A673 (cell line): ENCODE data around the gene NUDC. TPM values are rescaled to one million over a fixed set of nuclear protein-coding genes. Genes with fewer than 3 reads are reported as not detected.

Experiments used
- BruUV-seq: library from RNA; stranded (reverse); fragments of 400-500 nt; replicated peaks from 2 replicates; lab custom pipeline; 2021; lab: Mats Ljungman, UMichigan
- CTCF ChIA-PET: fragments of 300-600 bp; sonication (Branson Sonifier 250); formaldehyde crosslinking; loops from one replicate; lab custom pipeline; 2022; ENCODE audit warnings: antibody characterized with exemption; lab: Charles Lee
- POLR2A ChIA-PET: fragments of 300-600 bp; sonication (Branson Sonifier 250); formaldehyde crosslinking; loops from one replicate; lab custom pipeline; 2022; ENCODE audit warnings: antibody characterized with exemption; ENCODE audit not compliant: low non-redundant PET; lab: Charles Lee
- DNase-seq: peaks from one replicate; pipeline ENCODE4 v3.0.0-alpha.2; 2015; ENCODE audit warnings: low spot score
- H3K27ac ChIP-seq: fragments of 200-600 bp; sonication (generic); 2 replicates; pipeline ENCODE4 v1.5.1; 2016; ENCODE audit warnings: mixed run types, low read depth, mild to moderate bottlenecking, mixed read lengths, antibody characterized with exemption, low read length; ENCODE audit not compliant: poor library complexity, severe bottlenecking
- H3K27me3 ChIP-seq: fragments of 200-600 bp; sonication (generic); replicated peaks from 2 replicates; pipeline ENCODE4 v1.6.1; 2017; ENCODE audit warnings: mixed run types, low read depth, mild to moderate bottlenecking, mixed read lengths, antibody characterized with exemption, low read length; ENCODE audit not compliant: insufficient read depth, poor library complexity
- H3K36me3 ChIP-seq: fragments of 200-600 bp; sonication (generic); 2 replicates; pipeline ENCODE4 v1.6.1; 2016; ENCODE audit warnings: mixed run types, mild to moderate bottlenecking, mixed read lengths, antibody characterized with exemption, low read length; ENCODE audit not compliant: insufficient read depth, poor library complexity, severe bottlenecking
- H3K4me1 ChIP-seq: fragments of 200-600 bp; sonication (generic); 2 replicates; pipeline ENCODE4 v1.6.1; 2017; ENCODE audit warnings: mixed run types, mild to moderate bottlenecking, mixed read lengths, antibody characterized with exemption, low read length; ENCODE audit not compliant: insufficient read depth, poor library complexity, severe bottlenecking
- H3K4me3 ChIP-seq: fragments of 200-600 bp; sonication (generic); 2 replicates; pipeline ENCODE4 v1.5.1; 2016; ENCODE audit warnings: low read depth, mixed run types, mild to moderate bottlenecking, mixed read lengths, low read length; ENCODE audit not compliant: poor library complexity, severe bottlenecking
- H3K9me3 ChIP-seq: fragments of 200-600 bp; sonication (generic); 2 replicates; pipeline ENCODE4 v1.6.1; 2016; ENCODE audit warnings: mixed run types, low read depth, mild to moderate bottlenecking, mixed read lengths, antibody characterized with exemption, low read length; ENCODE audit not compliant: poor library complexity, severe bottlenecking
- EZH2 ChIP-seq: fragments of 200-600 bp; sonication (generic); IDR thresholded peaks from 2 replicates; pipeline ENCODE4 v1.6.1; 2017; ENCODE audit warnings: borderline replicate concordance, low read depth, mild to moderate bottlenecking, mixed read lengths, antibody characterized with exemption, low read length; ENCODE audit not compliant: poor library complexity, severe bottlenecking
- intact Hi-C: fragments of 100-400 bp; cut with micrococcal nuclease; formaldehyde crosslinking; loops from one replicate; pipeline ENCODE4 v1.10.0; 2022; ENCODE audit not compliant: unreplicated experiment
- total RNA-seq: library from RNA; stranded (reverse); gene quantifications from 2 replicates; pipeline ENCODE4 v1.2.3, GENCODE V29; 2021
- TF ChIP-seq, protein P1 (sequence below): fragments of 300-800, 200-600 bp; sonication (generic); conservative IDR thresholded peaks from 2 replicates; pipeline ENCODE4 v1.5.1; 2017; ENCODE audit warnings: low read depth, mild to moderate bottlenecking, antibody characterized with exemption, low read length, moderate library complexity, mixed read lengths

The NUDC gene
- total RNA-seq, 1 experiment from 2014 or later, result 187 TPM

DNA sequence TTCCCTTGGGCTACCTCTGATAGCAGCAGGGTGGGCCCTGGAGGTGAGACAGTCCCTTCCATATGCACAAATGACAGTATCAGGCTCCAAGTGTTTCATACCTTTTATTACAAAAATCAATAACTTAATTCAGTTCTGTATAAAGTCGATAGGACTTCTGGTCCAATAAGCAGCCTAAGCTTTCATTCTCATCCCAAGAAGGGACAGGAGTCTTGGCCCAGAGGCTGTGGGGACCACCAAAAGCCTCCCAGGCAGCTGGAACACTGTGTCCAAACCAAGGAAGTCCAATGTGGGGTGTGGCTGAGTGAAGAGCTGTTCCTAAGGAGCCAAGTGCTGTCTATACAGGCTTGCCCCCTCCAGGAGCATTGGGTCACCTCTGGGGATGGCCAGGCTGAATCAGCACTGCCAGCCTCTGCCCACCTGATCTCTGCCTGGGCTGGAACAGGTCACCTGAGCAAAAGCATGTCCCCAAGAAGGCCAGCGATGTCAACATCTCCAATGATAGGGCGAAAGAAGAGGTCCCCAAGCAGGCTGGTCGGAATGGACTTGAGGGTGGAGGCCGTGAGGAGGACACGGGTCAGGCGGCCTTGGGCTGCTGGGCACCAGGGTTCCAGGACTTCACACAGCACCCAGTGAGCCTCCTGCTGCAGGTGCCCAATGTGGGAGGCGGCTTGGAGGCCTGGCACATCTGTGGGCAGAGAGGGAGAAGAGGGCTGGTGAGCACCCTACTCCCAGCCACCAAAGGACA lies 10.0 kb upstream of the NUDC start:
- Histone ChIP-seq H3K36me3 (no peaks in the 10 kb centered on the region), H3K27me3 (no peaks in the 10 kb centered on the region), H3K4me3 (no peak overlapping the region), H3K27ac (no peak overlapping the region), H3K9me3 (no peaks in the 10 kb centered on the region), H3K4me1 (no peaks in the 10 kb centered on the region)
- BruUV-seq, result no TSS peak
- POLR2A ChIA-PET, result no interaction called here
- intact Hi-C loops, result no loop called here
- no peak for TF ChIP-seq EZH2
- TF ChIP-seq, protein P1, sequence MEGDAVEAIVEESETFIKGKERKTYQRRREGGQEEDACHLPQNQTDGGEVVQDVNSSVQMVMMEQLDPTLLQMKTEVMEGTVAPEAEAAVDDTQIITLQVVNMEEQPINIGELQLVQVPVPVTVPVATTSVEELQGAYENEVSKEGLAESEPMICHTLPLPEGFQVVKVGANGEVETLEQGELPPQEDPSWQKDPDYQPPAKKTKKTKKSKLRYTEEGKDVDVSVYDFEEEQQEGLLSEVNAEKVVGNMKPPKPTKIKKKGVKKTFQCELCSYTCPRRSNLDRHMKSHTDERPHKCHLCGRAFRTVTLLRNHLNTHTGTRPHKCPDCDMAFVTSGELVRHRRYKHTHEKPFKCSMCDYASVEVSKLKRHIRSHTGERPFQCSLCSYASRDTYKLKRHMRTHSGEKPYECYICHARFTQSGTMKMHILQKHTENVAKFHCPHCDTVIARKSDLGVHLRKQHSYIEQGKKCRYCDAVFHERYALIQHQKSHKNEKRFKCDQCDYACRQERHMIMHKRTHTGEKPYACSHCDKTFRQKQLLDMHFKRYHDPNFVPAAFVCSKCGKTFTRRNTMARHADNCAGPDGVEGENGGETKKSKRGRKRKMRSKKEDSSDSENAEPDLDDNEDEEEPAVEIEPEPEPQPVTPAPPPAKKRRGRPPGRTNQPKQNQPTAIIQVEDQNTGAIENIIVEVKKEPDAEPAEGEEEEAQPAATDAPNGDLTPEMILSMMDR, result no peak
- CTCF ChIA-PET, result no interaction called here
- no peak for DNase-seq

DNA sequence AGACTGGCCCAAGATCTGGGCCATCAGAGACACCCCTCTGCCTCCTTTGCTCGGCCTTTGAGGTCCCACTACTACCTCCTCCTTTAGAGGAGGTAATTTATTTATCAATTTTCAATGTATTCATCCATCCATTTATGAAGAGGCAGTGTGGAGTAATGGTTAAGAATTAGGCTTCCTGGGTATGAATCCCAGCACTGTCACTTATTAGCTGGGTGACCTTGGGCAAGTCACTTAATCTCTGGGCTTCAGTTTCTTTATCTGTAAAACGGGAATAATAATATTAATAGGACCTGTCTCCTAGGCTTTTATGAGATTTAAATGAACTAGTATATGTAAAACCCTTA lies 9.4 kb upstream of the NUDC start:
- ChIA-PET CTCF (no interaction called here), POLR2A (no interaction called here)
- Histone ChIP-seq H3K27me3 (no peaks in the 10 kb centered on the region), H3K4me1 (no peaks in the 10 kb centered on the region), H3K27ac (no peak overlapping the region), H3K36me3 (no peaks in the 10 kb centered on the region), H3K9me3 (no peaks in the 10 kb centered on the region), H3K4me3 (no peak overlapping the region)
- BruUV-seq, result no TSS peak
- no peak for TF ChIP-seq EZH2
- TF ChIP-seq, protein P1, result no peak
- no peak for DNase-seq
- intact Hi-C loops, result no loop called here

GRCh38 chr1:26913389-26913753 lies 8.2 kb upstream of the NUDC start:
- H3K4me3 ChIP-seq, result no peak overlapping the region
- no peaks in the 10 kb centered on the region for H3K27me3 ChIP-seq
- no peak for TF ChIP-seq EZH2
- TF ChIP-seq, protein P1, result no peak
- BruUV-seq, result no TSS peak
- POLR2A ChIA-PET, result no interaction called here
- DNase-seq, result no peak
- intact Hi-C loops, result no loop called here
- H3K4me1 ChIP-seq, result no peaks in the 10 kb centered on the region
- H3K9me3 ChIP-seq, result no peaks in the 10 kb centered on the region
- H3K27ac ChIP-seq, result no peak overlapping the region
- CTCF ChIA-PET, result no interaction called here
- no peaks in the 10 kb centered on the region for H3K36me3 ChIP-seq
